GM04504 (cell line): ENCODE results near the gene POU3F3.

Experiments used
- DNase-seq: peaks from one replicate; pipeline ENCODE4 v3.0.0-alpha.2; 2012; ENCODE audit warnings: low read depth

POU3F3 gene

GRCh38 chr2:104847586-104848160, 6.2 kb upstream of the POU3F3 start:
- no peak for DNase-seq

GRCh38 chr2:104848526-104848925, 5.4 kb upstream of the POU3F3 start:
- DNase-seq, result no peak

GRCh38 chr2:104849101-104849500, 4.8 kb upstream of the POU3F3 start:
- no peak for DNase-seq

- DNase-seq, result no peak
These were observed 4.2 kb upstream of the POU3F3 start for GRCh38 chr2:104849618-104850141.

GRCh38 chr2:104850361-104851290, 3.3 kb upstream of the POU3F3 start:
- DNase-seq, result no peak

GRCh38 chr2:104851291-104852089, 2.4 kb upstream of the POU3F3 start:
- DNase-seq, result no peak

- DNase-seq, result no peak
These were observed 1.7 kb upstream of the POU3F3 start for GRCh38 chr2:104852090-104852666.

- DNase-seq, result no peak
These were observed 744 bp downstream of the POU3F3 start for GRCh38 chr2:104854498-104855220.

- DNase-seq, result no peak
These were observed 1.5 kb downstream of the POU3F3 start for GRCh38 chr2:104855221-104856085.

- no peak for DNase-seq
These were observed 2.4 kb downstream of the POU3F3 start for GRCh38 chr2:104856086-104856972.

GRCh38 chr2:104856973-104857261, 3.0 kb downstream of the POU3F3 start:
- DNase-seq, result no peak

GRCh38 chr2:104857262-104858005, 3.5 kb downstream of the POU3F3 start:
- DNase-seq, result no peak

- no peak for DNase-seq
These were observed 4.4 kb downstream of the POU3F3 start for GRCh38 chr2:104858006-104858978.

GRCh38 chr2:104859291-104859765, 5.4 kb downstream of the POU3F3 start:
- no peak for DNase-seq

GRCh38 chr2:104859766-104860450, 6.0 kb downstream of the POU3F3 start:
- DNase-seq, result no peak

- no peak for DNase-seq
These were observed 6.5 kb downstream of the POU3F3 start for GRCh38 chr2:104860451-104860790.
